CD4-positive, alpha-beta T cell treated with Interleukin-17A for 1 hour (primary cell): ENCODE data around the gene CCNO.

Experiments used
- DNase-seq: peaks from one replicate; pipeline ENCODE4 v3.0.0-alpha.2; 2020

Gene CCNO

DNA sequence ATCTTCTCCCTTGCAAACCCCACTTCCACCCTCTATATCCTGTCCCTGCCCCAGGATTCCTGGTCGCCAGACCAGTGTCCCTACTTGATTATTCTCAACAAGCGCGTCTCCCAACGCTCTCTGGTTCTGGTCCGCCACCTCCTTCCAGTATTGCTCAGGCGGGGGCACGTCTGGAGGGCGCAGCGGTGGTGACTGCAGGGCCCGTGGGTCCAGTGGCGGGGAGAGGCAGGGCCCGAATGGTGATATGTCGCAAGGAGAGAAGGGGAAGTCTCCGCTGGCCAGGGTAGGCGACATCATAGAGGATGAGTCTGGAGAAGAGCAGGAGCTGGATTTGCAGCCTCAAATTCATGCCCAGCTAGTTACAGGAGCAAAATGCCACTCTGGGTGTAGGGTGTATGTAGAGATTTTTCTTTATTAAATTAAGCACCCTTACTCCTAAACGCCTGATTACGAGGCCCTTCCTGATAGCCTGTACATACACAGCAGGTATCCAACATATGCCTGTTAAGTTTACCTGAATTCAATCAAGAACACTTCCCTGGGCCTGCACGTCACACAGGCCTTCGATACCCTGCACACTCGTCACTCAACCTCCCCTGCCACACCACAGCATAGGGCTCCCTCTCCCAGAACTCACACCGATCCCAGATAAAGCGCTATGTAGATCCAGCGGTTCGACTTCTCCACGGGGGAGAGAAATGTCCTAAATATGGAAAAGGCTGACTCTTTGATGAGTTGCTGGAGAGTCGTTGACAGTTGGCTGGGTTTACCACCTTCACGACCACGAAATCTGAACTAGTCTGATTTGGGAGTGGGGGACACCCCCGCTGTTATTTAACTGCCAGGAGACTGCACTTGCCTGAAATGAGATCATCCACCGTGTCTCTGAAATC is 11.1 kb downstream of the CCNO start:
- no peak for DNase-seq

DNA sequence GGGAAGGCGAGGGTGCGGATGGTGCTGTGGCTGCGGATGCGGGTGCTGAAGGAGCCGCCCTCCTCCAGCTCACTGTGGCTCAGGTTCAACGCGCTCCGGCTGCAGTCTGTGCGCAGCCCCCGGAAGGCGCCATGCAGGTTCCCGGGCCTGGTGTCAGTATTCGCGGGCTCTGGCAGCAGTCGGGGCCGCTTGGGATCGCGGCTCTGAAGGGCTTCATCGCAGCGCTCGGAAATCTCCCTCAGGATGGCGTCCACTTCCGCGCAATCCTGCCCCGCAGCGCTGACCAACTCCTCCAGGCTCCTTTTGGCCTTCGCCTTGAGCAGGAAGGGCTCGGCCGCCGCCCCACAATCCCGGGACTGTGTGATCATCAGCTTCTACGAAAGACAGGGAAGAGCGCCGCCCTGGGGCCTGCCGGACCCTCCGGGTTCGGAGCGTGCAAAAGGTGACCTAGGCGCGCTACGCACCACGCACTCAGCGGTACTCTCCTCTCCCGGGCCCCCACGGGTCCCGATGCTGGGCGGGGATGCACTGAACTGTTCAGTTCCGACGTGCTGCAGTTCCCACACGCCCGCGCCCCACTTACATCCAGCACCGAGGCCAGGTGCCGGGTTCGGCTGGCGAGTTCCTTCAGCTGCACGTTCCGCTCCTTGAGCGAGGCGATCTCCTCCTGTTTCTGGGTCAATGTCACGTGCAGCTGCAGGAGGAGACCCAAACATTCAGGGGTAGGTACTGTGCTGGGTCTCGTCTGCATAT is 12.8 kb downstream of the CCNO start:
- no peak for DNase-seq

DNA sequence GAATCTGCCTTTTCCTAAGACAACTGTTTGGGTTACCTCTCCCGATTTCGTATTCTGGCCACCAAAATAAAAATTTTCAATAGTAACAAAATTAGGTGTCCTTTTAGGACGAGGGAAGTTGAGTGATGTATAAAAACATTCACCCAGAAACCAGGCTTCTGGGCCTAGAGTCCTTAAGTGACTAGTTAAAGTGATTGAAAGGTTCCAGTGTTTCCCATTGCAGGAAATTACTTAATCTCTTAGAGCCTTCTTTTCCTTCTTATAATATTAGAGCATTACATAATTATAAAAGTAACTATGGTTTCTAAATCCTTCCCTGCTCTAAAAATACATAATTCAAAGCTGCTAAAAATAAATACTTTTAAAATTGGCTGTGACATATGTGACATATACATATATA is 13.6 kb downstream of the CCNO start:
- no peak for DNase-seq

DNA sequence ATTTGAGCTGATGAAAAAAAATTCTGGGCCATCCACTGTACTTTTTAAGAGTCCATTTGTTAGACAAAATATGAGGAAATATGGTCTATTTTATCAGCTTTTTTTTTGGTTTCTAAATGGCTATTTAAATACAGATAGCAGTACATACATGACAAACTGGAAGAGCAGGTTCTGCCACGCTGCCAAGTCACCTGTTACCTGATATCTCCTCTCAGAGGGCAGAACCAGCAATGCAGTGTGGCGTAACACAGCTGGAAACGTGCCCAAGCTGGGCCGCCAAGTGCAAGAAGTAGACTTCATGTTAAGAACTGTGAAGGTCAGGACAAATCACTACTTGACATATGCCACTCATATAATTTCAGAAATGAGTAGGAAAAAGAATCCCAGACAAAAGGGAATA is 14.4 kb downstream of the CCNO start:
- DNase-seq = no peak

DNA sequence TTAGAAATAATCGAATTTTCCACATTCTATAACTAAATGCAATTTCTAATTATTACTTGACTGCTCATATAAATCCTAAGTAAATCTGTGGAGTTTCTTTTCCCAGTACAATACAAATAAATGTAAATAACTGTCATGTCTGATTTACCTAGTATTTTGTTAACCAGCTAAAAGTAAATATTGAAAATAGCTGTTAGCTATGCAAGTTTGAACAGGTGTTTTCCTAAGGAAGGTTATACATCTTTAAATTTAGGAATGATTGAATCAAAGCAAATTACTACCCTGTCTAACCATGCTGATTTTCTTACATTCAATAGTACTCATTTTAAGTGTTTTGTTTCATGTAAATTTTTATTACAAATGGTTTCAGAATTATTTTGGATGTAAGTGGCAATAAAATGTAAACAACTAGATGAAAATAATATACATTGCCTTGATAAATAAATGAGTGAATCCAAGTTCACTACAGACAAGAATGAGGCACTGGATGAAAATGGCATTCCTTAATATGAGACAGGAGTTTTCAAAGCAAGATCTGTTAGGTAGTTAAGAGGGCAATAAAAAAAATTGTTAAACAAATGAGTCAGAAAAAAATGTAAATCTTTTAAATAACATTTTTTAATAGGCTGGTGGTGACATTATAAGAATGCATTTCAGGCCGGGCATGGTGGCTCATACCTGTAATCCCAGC is 22.1 kb downstream of the CCNO start:
- DNase-seq = no peak

DNA sequence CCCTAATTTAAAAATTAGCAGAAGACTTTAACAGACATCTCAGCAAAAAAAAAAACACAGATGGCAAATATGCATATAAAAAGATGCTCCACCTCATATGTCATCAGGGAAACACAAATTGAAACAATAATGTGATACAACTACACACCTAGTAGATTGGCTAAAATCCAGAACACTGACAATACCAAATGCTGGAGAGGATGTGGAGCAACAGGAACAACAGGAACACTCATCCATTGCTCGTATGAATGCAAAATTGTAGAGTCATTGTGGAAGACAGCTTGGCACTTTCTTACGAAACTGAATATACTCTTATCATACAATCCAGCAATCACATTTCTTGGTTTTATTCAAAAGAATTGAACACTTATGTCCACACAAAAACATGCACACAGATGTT is 28.4 kb downstream of the CCNO start:
- no peak for DNase-seq

DNA sequence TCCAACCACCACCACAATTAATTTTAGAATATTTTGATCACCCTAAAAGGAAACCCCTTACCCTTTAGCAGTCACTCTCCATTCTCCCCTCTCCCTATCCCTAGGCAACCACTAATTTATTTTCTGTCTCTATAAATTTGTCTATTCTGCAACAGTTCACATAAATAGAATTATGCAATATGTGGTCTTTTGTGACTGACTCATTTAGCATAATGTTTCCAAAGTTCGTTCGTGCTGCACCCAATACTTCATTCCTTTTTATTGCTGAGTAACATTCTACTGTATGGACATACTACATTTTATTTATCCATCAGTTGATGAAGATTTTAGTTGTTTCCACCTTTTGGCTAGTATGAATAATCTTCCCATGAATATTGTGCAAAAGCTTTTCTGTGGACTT is 42.2 kb downstream of the CCNO start:
- DNase-seq = no peak

DNA sequence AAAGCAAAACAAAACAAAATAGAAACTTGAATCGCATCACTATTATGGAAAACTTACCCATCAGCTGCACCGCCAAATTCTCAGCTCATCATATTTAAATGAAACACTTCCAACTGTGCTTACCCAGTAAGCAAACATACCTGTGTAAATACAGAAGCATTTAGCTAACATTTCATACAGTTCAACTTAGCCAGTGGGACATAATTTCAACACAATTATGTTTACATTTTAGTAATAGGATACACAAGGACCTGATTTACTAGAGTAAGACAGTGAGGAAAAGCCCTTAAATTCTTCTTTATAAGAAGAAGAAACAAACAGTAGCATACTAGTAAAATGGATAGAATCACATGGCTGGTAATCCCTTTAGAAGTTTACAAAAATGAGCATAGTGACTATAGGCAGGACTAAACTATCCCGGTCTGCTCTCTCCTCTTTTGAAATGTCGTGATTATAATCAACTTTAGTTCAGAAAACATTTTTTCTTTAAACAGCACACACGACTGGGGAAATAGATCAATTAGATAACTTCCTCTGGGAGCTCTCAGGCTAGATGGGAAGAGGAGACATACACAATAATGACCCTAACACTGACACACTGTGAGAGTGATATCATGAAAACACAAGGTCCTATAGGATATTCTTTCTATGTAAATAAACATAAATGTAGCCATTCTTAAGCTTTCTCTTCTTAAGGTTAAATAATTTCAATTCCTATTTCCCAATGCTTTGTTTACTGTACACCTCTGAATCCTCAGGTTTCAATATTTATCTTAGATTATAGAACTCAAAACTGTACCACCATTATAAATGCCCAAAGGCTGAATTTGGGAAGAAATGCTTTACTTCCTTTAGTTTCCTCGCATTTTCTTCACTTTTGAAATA is 44.5 kb downstream of the CCNO start:
- DNase-seq = no peak

DNA sequence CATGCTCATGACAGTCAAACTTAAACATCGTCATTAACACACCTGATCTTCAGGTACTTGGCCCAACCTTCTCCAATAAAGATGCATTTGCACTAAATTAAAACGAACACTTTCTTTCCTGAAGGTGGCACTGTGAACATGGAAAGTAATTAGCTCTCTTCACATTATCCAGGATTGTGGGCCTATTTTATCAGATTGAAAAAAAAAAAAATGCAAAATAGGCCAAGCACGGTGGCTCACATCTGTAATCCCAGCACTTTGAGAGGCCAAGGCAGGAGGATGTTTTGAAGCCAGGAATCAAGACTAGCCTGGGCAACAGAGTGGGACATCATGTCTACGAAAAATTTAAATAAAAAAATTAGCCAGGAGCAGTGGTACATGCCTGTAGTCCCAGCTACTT is 46.0 kb downstream of the CCNO start:
- no peak for DNase-seq
